ENCODE data around the gene RBM34.

GRCh38 chr1:235176486-235176885 lies 15.4 kb upstream of the RBM34 start:
- no peak for TF ChIP-seq POLR2A (IDR thresholded peaks at IDR 0.05)
- TF ChIP-seq, protein P1, sequence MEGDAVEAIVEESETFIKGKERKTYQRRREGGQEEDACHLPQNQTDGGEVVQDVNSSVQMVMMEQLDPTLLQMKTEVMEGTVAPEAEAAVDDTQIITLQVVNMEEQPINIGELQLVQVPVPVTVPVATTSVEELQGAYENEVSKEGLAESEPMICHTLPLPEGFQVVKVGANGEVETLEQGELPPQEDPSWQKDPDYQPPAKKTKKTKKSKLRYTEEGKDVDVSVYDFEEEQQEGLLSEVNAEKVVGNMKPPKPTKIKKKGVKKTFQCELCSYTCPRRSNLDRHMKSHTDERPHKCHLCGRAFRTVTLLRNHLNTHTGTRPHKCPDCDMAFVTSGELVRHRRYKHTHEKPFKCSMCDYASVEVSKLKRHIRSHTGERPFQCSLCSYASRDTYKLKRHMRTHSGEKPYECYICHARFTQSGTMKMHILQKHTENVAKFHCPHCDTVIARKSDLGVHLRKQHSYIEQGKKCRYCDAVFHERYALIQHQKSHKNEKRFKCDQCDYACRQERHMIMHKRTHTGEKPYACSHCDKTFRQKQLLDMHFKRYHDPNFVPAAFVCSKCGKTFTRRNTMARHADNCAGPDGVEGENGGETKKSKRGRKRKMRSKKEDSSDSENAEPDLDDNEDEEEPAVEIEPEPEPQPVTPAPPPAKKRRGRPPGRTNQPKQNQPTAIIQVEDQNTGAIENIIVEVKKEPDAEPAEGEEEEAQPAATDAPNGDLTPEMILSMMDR (IDR thresholded peaks at IDR 0.05) = no peak
